CD4-positive, alpha-beta memory T cell (primary cell): ENCODE results near the gene BORCS5. TPM values are rescaled to one million over a fixed set of nuclear protein-coding genes. Genes with fewer than 3 reads are reported as not detected.

Experiments used
- CTCF ChIA-PET: fragments of 350-600 bp; sonication (Branson Sonifier 250); formaldehyde crosslinking; loops from one replicate; lab custom pipeline; 2021; ENCODE audit warnings: inconsistent platforms; ENCODE audit not compliant: partially characterized antibody; lab: Charles Lee
- POLR2A ChIA-PET: fragments of 350-600 bp; sonication (Branson Sonifier 250); formaldehyde crosslinking; loops from one replicate; lab custom pipeline; 2021; ENCODE audit not compliant: partially characterized antibody; lab: Charles Lee
- DNase-seq, 5 donors: peaks; one replicate each; pipeline versions ENCODE4 v3.0.0 to v3.0.0-alpha.2; 2020 to 2022; ENCODE audit warnings: mixed read lengths in 1 of 5
- H3K27ac ChIP-seq: one replicate; pipeline ENCODE4 v1.7.0; 2013; ENCODE audit warnings: low read depth, low read length
- H3K27me3 ChIP-seq: 2 replicates; pipeline ENCODE4 v1.7.0; 2013; ENCODE audit warnings: mild to moderate bottlenecking, low read length, moderate library complexity; ENCODE audit not compliant: insufficient read depth
- H3K36me3 ChIP-seq: 2 replicates; pipeline ENCODE4 v1.7.0; 2013; ENCODE audit warnings: mild to moderate bottlenecking, low read length, moderate library complexity; ENCODE audit not compliant: insufficient read depth
- H3K4me1 ChIP-seq: 2 replicates; pipeline ENCODE4 v1.7.0; 2013; ENCODE audit warnings: mild to moderate bottlenecking, low read length, moderate library complexity; ENCODE audit not compliant: insufficient read depth
- H3K4me3 ChIP-seq, 2 donors: one replicate each; pipeline ENCODE4 v1.7.0; 2013; ENCODE audit warnings: low read length in 2 of 2, mild to moderate bottlenecking in 1 of 2
- H3K9me3 ChIP-seq, 2 donors: one replicate each; pipeline ENCODE4 v1.7.0; 2013; ENCODE audit warnings: low read length in 2 of 2, control low read depth in 1 of 2; ENCODE audit not compliant: control insufficient read depth in 1 of 2
- H3K27ac Mint-ChIP-seq, 7 donors: one replicate each; pipeline ENCODE4 v1.8.0; 2020 to 2021; ENCODE audit warnings: mixed read lengths in 7 of 7, mild to moderate bottlenecking in 6 of 7, inconsistent platforms in 3 of 7, moderate library complexity in 3 of 7
- H3K27me3 Mint-ChIP-seq, 2 donors: one replicate each; pipeline ENCODE4 v1.8.0; 2020 to 2021; ENCODE audit warnings: mixed read lengths in 2 of 2
- H3K36me3 Mint-ChIP-seq, 2 donors: one replicate each; pipeline ENCODE4 v1.8.0; 2020 to 2021; ENCODE audit warnings: mixed read lengths in 2 of 2, inconsistent platforms in 1 of 2, mild to moderate bottlenecking in 1 of 2
- H3K4me1 Mint-ChIP-seq, 4 donors: one replicate each; pipeline ENCODE4 v1.8.0; 2020 to 2021; ENCODE audit warnings: mixed read lengths in 4 of 4, mild to moderate bottlenecking in 1 of 4
- H3K4me3 Mint-ChIP-seq, 8 donors: one replicate each; pipeline ENCODE4 v1.8.0; 2020 to 2021; ENCODE audit warnings: mixed read lengths in 8 of 8, mild to moderate bottlenecking in 7 of 8, moderate library complexity in 6 of 8, inconsistent platforms in 3 of 8
- H3K9me3 Mint-ChIP-seq, 8 donors: one replicate each; pipeline ENCODE4 v1.8.0; 2020 to 2021; ENCODE audit warnings: mixed read lengths in 8 of 8, mild to moderate bottlenecking in 5 of 8, inconsistent platforms in 3 of 8, moderate library complexity in 1 of 8
- intact Hi-C: fragments of 100-400 bp; cut with micrococcal nuclease; formaldehyde crosslinking; loops from one replicate; pipeline ENCODE4 v1.15.1; 2023
- polyA plus RNA-seq, 2 donors: library from polyadenylated mRNA; unstranded; fragments of 300-500 nt; fragmentation: Illumina TruSeq; gene quantifications; one replicate each; pipeline ENCODE4 v1.2.3, GENCODE V29; 2021
- total RNA-seq, 2 experiments: library from RNA; stranded (reverse); gene quantifications; one replicate each; pipeline ENCODE4 v1.2.3, GENCODE V29; 2021

The BORCS5 gene
- total and polyA plus RNA-seq, 4 experiments from 2014 or later: 21.3 to 28.1 (median 27.2) TPM

GRCh38 chr12:12474471-12474928, 117.6 kb downstream of the BORCS5 start:
- POLR2A ChIA-PET: interaction anchor here (0.5 to 39.3 kb wide), 29 partner anchors 7 to 262 kb away, joined by 3 to 970 read pairs (median 7); partner anchors contain the start of genes BORCS5, CDKN1B and DUSP16
- Histone ChIP-seq H3K36me3 (peaks cover 17% of the 10 kb centered on the region), H3K27me3 (no peaks in the 10 kb centered on the region), H3K9me3 (no peaks in the 10 kb centered on the region), H3K4me1 (peaks cover 62% of the 10 kb centered on the region), H3K4me3 (peak overlapping the region; percentile 14 to 25), H3K27ac (peak overlapping the region; percentile 81)
- Mint-ChIP-seq H3K27me3 (no peaks in the 10 kb centered on the region), H3K36me3 (peaks cover 64 to 73% of the 10 kb centered on the region in 2 donors), H3K27ac (peak overlapping the region; percentile 91 to 99 (median 98)), H3K4me3 (peak overlapping the region; percentile 67 to 89 (median 82)), H3K4me1 (peaks cover 43 to 85% (median 62%) of the 10 kb centered on the region in 4 donors), H3K9me3 (no peaks in the 10 kb centered on the region)
- DNase-seq: peak in 2 of 5 donors; percentile 38 to 68
- intact Hi-C loops: loop anchor here (2.0 kb wide), 3 partner anchors 18 to 88 kb away; partner anchors contain the start of gene DUSP16
- CTCF ChIA-PET: interaction anchor here (0.7 to 7.1 kb wide), 20 partner anchors 10 to 262 kb away, joined by 3 to 100 read pairs (median 6); partner anchors contain the start of gene DUSP16

DNA sequence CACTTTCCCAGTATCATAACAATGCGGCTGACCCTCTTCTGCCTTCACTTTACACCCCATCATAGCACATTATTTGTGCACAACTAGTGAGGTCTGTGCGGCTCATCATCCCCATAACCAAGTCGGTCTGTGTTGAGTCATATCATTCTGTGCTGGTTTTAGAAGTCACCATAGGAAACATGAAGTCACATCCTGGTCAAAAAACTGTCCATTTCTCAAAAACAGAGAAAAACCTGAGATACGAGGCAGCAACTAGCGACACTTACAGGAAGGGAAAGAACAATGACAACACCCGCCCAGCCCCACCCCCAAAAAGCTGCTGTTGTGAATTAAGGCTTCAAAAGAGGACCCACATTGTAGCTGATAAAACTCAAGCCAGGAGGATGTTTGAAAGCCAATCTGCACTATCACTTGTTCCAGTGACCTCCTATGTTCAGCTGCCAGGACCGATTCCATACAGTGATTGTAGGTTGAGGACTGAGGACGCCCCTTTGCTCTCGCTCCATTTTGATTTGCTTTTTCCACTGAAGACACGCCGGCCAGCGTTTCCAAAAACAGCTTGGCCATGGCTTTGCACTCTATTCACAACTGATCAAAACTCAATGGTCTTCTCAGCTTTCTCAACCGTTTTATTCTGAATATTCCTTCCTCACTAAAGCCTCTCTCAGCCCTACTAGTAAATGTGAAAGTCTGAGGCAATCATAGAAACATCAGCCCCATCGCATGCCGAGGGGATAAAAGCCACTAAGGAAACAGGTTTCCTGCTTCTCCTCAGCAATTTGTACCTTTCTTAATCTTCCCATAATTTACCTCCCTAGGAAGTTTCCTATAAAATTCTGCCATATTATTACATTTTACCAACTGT, 118.3 kb downstream of the BORCS5 start:
- peaks cover 44 to 87% (median 65%) of the 10 kb centered on the region in 4 donors for H3K4me1 Mint-ChIP-seq
- no peaks in the 10 kb centered on the region for H3K9me3 Mint-ChIP-seq
- H3K36me3 Mint-ChIP-seq: peaks cover 66 to 77% of the 10 kb centered on the region in 2 donors
- Histone ChIP-seq H3K27ac (peak overlapping the region; percentile 81), H3K4me1 (peaks cover 64% of the 10 kb centered on the region), H3K9me3 (no peaks in the 10 kb centered on the region), H3K4me3 (peak overlapping the region; percentile 25 to 51), H3K36me3 (peaks cover 24% of the 10 kb centered on the region), H3K27me3 (no peaks in the 10 kb centered on the region)
- ChIA-PET CTCF (interaction anchor here (0.7 to 7.1 kb wide), 17 partner anchors 10 to 262 kb away, joined by 3 to 100 read pairs (median 7); partner anchors contain the start of gene DUSP16), POLR2A (interaction anchor here (0.5 to 39.3 kb wide), 26 partner anchors 6 to 262 kb away, joined by 3 to 970 read pairs (median 10); partner anchors contain the start of genes BORCS5, CDKN1B and DUSP16)
- peak overlapping the region; percentile 67 to 89 (median 82) for H3K4me3 Mint-ChIP-seq
- peak overlapping the region; percentile 91 to 99 (median 98) for H3K27ac Mint-ChIP-seq
- peak; percentile 76 to 82 (median 80) for DNase-seq
- intact Hi-C loops: loop anchor here (1.0 to 2.0 kb wide), 7 partner anchors 9 to 99 kb away; partner anchors contain the start of gene DUSP16
- no peaks in the 10 kb centered on the region for H3K27me3 Mint-ChIP-seq

DNA sequence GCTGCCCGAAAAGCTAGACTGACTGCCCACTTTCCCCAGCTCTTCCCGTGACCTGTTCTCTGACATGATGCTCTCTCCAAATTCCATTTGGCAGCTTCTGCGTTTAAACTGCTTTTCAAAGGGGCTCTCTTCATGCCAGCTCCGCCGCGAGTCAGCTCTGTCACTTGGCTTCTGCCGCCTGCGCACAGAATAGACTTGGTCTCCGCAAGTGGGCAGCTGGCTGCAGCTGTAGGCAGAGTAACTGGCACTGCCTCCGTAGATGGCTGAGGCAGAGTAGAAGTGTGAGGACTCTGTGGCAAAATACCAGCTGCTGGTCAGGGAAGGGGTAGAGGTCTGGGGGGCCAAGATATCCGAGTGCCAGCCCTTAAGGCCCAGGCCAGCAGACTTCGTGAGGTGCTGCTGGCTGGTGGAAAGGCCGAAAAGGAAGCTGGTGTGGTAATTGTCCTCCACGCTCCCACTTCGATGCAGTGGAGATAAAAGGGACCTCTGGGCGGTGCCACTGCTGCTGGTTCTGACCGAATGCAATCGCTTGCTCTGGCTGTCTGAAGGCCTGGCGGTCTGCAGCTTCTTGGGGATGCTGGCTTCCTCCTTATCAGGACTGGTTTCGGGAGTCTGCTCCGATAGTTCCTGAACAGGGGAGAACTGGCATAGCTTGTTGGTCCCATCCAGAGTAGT, 120.1 kb downstream of the BORCS5 start:
- Mint-ChIP-seq H3K36me3 (peaks cover 54 to 62% of the 10 kb centered on the region in 2 donors), H3K9me3 (no peaks in the 10 kb centered on the region), H3K4me1 (peaks cover 39 to 83% (median 60%) of the 10 kb centered on the region in 4 donors), H3K27ac (peak overlapping the region in 5 of 7 donors; percentile 60 to 99 (median 91)), H3K4me3 (peak overlapping the region in 1 of 8 donors; percentile 34), H3K27me3 (no peaks in the 10 kb centered on the region)
- CTCF ChIA-PET: interaction anchor here (0.7 to 7.1 kb wide), 9 partner anchors 10 to 260 kb away, joined by 3 to 100 read pairs (median 6); partner anchors contain the start of gene DUSP16
- DNase-seq: no peak
- Histone ChIP-seq H3K4me1 (peaks cover 69% of the 10 kb centered on the region), H3K4me3 (no peak overlapping the region), H3K9me3 (no peaks in the 10 kb centered on the region), H3K36me3 (peaks cover 27% of the 10 kb centered on the region), H3K27me3 (no peaks in the 10 kb centered on the region), H3K27ac (no peak overlapping the region)
- intact Hi-C loops: no loop called here
- POLR2A ChIA-PET: interaction anchor here (1.0 to 39.3 kb wide), 14 partner anchors 5 to 247 kb away, joined by 3 to 970 read pairs (median 39); partner anchors contain the start of genes BORCS5, CDKN1B and DUSP16

DNA sequence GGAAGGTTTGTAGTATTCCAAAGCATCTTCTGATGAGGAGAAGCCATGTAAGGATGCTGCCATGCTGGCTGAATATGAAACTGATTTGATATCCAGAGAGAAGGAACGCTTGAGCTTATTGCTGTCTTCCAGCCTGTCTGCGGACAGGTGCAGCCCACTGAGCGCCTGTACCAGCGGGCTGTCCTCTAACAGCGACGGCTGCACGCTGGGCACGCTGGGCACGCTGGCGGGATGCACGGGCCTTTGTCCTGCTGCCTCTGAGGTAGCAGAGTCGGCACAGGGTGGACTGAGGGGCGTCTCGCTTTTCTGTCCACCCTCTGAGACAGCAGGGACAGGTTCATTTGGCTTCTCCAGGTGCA, 120.6 kb downstream of the BORCS5 start:
- Histone ChIP-seq H3K9me3 (no peaks in the 10 kb centered on the region), H3K36me3 (peaks cover 27% of the 10 kb centered on the region), H3K4me1 (peaks cover 73% of the 10 kb centered on the region), H3K27me3 (no peaks in the 10 kb centered on the region), H3K27ac (no peak overlapping the region), H3K4me3 (no peak overlapping the region)
- no peaks in the 10 kb centered on the region for H3K27me3 Mint-ChIP-seq
- peak overlapping the region in 4 of 7 donors; percentile 60 to 99 (median 91) for H3K27ac Mint-ChIP-seq
- CTCF ChIA-PET: interaction anchor here (0.7 to 7.1 kb wide), 4 partner anchors 11 to 99 kb away, joined by 3 to 100 read pairs (median 40); partner anchors contain the start of gene DUSP16
- no peak overlapping the region for H3K4me3 Mint-ChIP-seq
- H3K36me3 Mint-ChIP-seq: peaks cover 53 to 66% of the 10 kb centered on the region in 2 donors
- H3K9me3 Mint-ChIP-seq: peaks cover 0 to 2% (median 0%) of the 10 kb centered on the region in 8 donors
- DNase-seq: no peak
- H3K4me1 Mint-ChIP-seq: peaks cover 42 to 87% (median 63%) of the 10 kb centered on the region in 4 donors
- POLR2A ChIA-PET: interaction anchor here (1.0 to 39.3 kb wide), 11 partner anchors 4 to 247 kb away, joined by 3 to 970 read pairs (median 41); partner anchors contain the start of genes BORCS5, CDKN1B and DUSP16
- intact Hi-C loops: no loop called here

DNA sequence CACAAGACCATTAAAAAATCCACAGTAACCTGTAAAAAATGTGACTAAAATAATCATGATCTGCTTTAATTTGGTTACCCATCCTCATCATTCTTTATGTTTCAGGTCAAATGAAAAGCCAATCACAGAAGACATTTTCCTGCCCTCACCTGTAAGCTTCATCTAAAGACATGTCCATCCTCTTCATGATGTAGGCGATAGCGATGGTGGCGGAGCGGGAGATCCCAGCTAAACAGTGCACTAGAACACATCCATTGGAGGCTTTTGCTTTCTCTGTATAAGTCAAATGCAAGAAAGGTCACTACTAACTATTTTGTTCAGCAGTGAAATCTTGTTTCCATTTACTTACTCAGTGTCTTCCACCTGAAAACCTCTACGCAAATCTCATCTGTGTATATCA, 123.2 kb downstream of the BORCS5 start:
- peaks cover 70% of the 10 kb centered on the region for H3K4me1 ChIP-seq
- intact Hi-C loops: loop anchor here (5.0 kb wide), 1 partner anchor 247 kb away; no protein-coding TSS in a partner anchor
- CTCF ChIA-PET: interaction anchor here (0.9 kb wide), 1 partner anchor 257 kb away, joined by 3 read pairs; no protein-coding TSS in a partner anchor
- peaks cover 39 to 92% (median 60%) of the 10 kb centered on the region in 4 donors for H3K4me1 Mint-ChIP-seq
- H3K9me3 ChIP-seq: no peaks in the 10 kb centered on the region
- no peaks in the 10 kb centered on the region for H3K27me3 Mint-ChIP-seq
- no peak for DNase-seq
- H3K27ac ChIP-seq: peak overlapping the region; percentile 88
- no peaks in the 10 kb centered on the region for H3K27me3 ChIP-seq
- peaks cover 51 to 54% of the 10 kb centered on the region in 2 donors for H3K36me3 Mint-ChIP-seq
- H3K4me3 ChIP-seq: no peak overlapping the region
- peaks cover 0 to 2% (median 0%) of the 10 kb centered on the region in 8 donors for H3K9me3 Mint-ChIP-seq
- peak overlapping the region; percentile 49 to 93 (median 90) for H3K27ac Mint-ChIP-seq
- H3K4me3 Mint-ChIP-seq: peak overlapping the region in 2 of 8 donors; percentile 31 to 36
- POLR2A ChIA-PET: interaction anchor here (0.7 to 39.3 kb wide), 11 partner anchors 1 to 257 kb away, joined by 3 to 970 read pairs (median 17); partner anchors contain the start of genes BORCS5, CDKN1B and DUSP16
- H3K36me3 ChIP-seq: peaks cover 27% of the 10 kb centered on the region

- ChIA-PET CTCF (interaction anchor here (0.6 to 5.0 kb wide), 16 partner anchors 11 to 255 kb away, joined by 3 to 41 read pairs (median 4); partner anchors contain the start of gene DUSP16), POLR2A (interaction anchor here (0.6 to 39.3 kb wide), 38 partner anchors 8 to 257 kb away, joined by 3 to 970 read pairs (median 6); partner anchors contain the start of genes BORCS5, CDKN1B, CREBL2 and DUSP16)
- Mint-ChIP-seq H3K36me3 (peaks cover 47 to 53% of the 10 kb centered on the region in 2 donors), H3K4me3 (peak overlapping the region; percentile 12 to 90 (median 83)), H3K27me3 (no peaks in the 10 kb centered on the region), H3K4me1 (peaks cover 34 to 85% (median 52%) of the 10 kb centered on the region in 4 donors), H3K27ac (peak overlapping the region; percentile 88 to 100 (median 97)), H3K9me3 (peaks cover 0 to 2% (median 0%) of the 10 kb centered on the region in 8 donors)
- H3K27ac ChIP-seq: peak overlapping the region; percentile 88
- intact Hi-C loops: loop anchor here (1.0 to 5.0 kb wide), 10 partner anchors 15 to 246 kb away; partner anchors contain the start of genes CREBL2 and GPR19
- H3K4me1 ChIP-seq: peaks cover 61% of the 10 kb centered on the region
- peak; percentile 64 to 79 (median 70) for DNase-seq
- H3K27me3 ChIP-seq: no peaks in the 10 kb centered on the region
- peaks cover 33% of the 10 kb centered on the region for H3K36me3 ChIP-seq
- no peak overlapping the region for H3K4me3 ChIP-seq
- H3K9me3 ChIP-seq: no peaks in the 10 kb centered on the region
Measured at GRCh38 chr12:12481631-12482030, 124.8 kb downstream of the BORCS5 start.
